K562 (cell line): Measurements from ENCODE around the gene CLCN6. TPM values are rescaled to one million over a fixed set of nuclear protein-coding genes. Genes with fewer than 3 reads are reported as not detected.

ENCODE experiments used
- FOXM1 ChIP-seq, 2 experiments: fragments of 450-650 bp in 1 of 2; sonication (generic) in 1 of 2; formaldehyde crosslinking in 1 of 2; IDR thresholded peaks; 2 replicates each; pipeline versions ENCODE4 v1.6.1 to v1.9.0; 2017 to 2022; ENCODE audit warnings: low read depth in 2 of 2, mild to moderate bottlenecking in 2 of 2, missing genetic modification reagents in 1 of 2, moderate library complexity in 1 of 2
- GATAD2A ChIP-seq: fragments of 450-650 bp; IDR thresholded peaks from 2 replicates; pipeline ENCODE4 v1.6.1; 2017
- MBD2 ChIP-seq: sonication (generic); IDR thresholded peaks from 2 replicates; pipeline ENCODE4 v1.6.1; 2016; ENCODE audit warnings: low read depth, borderline replicate concordance
- MCM2 ChIP-seq: fragments of 450-650 bp; IDR thresholded peaks from 2 replicates; pipeline ENCODE4 v1.6.1; 2017; ENCODE audit warnings: low read depth, mild to moderate bottlenecking
- NR2C1 ChIP-seq, 2 experiments: fragments of 450-650 bp; IDR thresholded peaks; 2 replicates each; pipeline ENCODE4 v1.6.1; 2017; ENCODE audit warnings: mild to moderate bottlenecking in 2 of 2, antibody characterized with exemption in 1 of 2, inconsistent platforms in 1 of 2, missing compliant biosample characterization in 1 of 2, missing genetic modification characterization in 1 of 2
- ZKSCAN1 ChIP-seq: fragments of 150-350 bp; IDR thresholded peaks from 2 replicates; pipeline ENCODE4 v1.6.1; 2016; ENCODE audit warnings: low read depth, low read length
- ZKSCAN3 ChIP-seq: fragments of 250-450 bp; sonication (Bioruptor Pico); IDR thresholded peaks from 2 replicates; pipeline ENCODE4 v1.4.0; 2020
- ZNF124 ChIP-seq: sonication (generic); formaldehyde crosslinking; IDR thresholded peaks from 2 replicates; pipeline ENCODE4 v1.8.1; 2022; ENCODE audit warnings: missing genetic modification reagents
- ZSCAN29 ChIP-seq: fragments of 450-650 bp; IDR thresholded peaks from 2 replicates; pipeline ENCODE4 v1.6.1; 2017
- polyA plus RNA-seq, 8 experiments: library from polyadenylated mRNA; depleted of rRNA in 4 of 8; stranded (reverse) in 5 of 8; unstranded in 3 of 8; fragments of >200 nt; fragmentation: Nextera tagmentation in 2 of 8; fragmentation: Illumina TruSeq in 1 of 8; extraction: Ambion mirVana in 2 of 8; extraction: Trizol in 1 of 8; gene quantifications; 2 replicates each; pipeline versions ENCODE4 v1.2.1 to v1.2.3, GENCODE V29; 2011 to 2014; ENCODE audit warnings: inconsistent platforms in 1 of 8, missing spikeins in 1 of 8
- total RNA-seq, 7 experiments: library from RNA; depleted of rRNA in 6 of 7; stranded (reverse); fragments of >200 nt in 6 of 7; fragmentation: Illumina TruSeq in 2 of 7; extraction: Trizol in 2 of 7; gene quantifications; 2 replicates each; pipeline versions ENCODE4 v1.2.1 to v1.2.3, GENCODE V29; 2011 to 2021; ENCODE audit warnings: low replicate concordance in 1 of 7
- TF ChIP-seq, protein P1 (sequence below), 2 experiments: fragments of 450-650 bp; IDR thresholded peaks; 2 replicates each; pipeline ENCODE4 v1.6.1; 2016
- TF ChIP-seq, protein P2 (sequence below), 3 experiments: IDR thresholded peaks in 2 of 3; conservative IDR thresholded peaks in 1 of 3; 2 replicates each; pipeline ENCODE4 v1.5.1; 2011 to 2012; ENCODE audit warnings: low read length in 3 of 3, mild to moderate bottlenecking in 3 of 3, control low read depth in 2 of 3, improper control_type of control experiment in 1 of 3, inconsistent platforms in 1 of 3, low read depth in 1 of 3, mixed read lengths in 1 of 3, moderate library complexity in 1 of 3; ENCODE audit not compliant: insufficient read depth in 2 of 3
- TF ChIP-seq, protein P3 (sequence below): fragments of 250-450 bp; sonication (Bioruptor Pico); IDR thresholded peaks from 2 replicates; pipeline ENCODE4 v1.6.1; 2021; ENCODE audit warnings: mild to moderate bottlenecking
- TF ChIP-seq, protein P4 (sequence below): sonication (generic); formaldehyde crosslinking; IDR thresholded peaks from 2 replicates; pipeline ENCODE4 v1.8.1; 2023; ENCODE audit warnings: missing genetic modification reagents, mild to moderate bottlenecking, borderline replicate concordance
- TF ChIP-seq, protein P5 (sequence below): sonication (generic); formaldehyde crosslinking; IDR thresholded peaks from 2 replicates; pipeline ENCODE4 v1.8.1; 2023; ENCODE audit warnings: mild to moderate bottlenecking, missing genetic modification reagents, moderate library complexity
- TF ChIP-seq, protein P6 (sequence below): fragments of 450-650 bp; IDR thresholded peaks from 2 replicates; pipeline ENCODE4 v1.6.1; 2016; ENCODE audit warnings: missing biosample characterization, missing genetic modification characterization

CLCN6 gene
- total and polyA plus RNA-seq, 9 of the 15 experiments (the other 6 are each of a cell fraction or from before 2014, with no cell fraction given): 2.0 to 21.8 (median 13.6) TPM

DNA sequence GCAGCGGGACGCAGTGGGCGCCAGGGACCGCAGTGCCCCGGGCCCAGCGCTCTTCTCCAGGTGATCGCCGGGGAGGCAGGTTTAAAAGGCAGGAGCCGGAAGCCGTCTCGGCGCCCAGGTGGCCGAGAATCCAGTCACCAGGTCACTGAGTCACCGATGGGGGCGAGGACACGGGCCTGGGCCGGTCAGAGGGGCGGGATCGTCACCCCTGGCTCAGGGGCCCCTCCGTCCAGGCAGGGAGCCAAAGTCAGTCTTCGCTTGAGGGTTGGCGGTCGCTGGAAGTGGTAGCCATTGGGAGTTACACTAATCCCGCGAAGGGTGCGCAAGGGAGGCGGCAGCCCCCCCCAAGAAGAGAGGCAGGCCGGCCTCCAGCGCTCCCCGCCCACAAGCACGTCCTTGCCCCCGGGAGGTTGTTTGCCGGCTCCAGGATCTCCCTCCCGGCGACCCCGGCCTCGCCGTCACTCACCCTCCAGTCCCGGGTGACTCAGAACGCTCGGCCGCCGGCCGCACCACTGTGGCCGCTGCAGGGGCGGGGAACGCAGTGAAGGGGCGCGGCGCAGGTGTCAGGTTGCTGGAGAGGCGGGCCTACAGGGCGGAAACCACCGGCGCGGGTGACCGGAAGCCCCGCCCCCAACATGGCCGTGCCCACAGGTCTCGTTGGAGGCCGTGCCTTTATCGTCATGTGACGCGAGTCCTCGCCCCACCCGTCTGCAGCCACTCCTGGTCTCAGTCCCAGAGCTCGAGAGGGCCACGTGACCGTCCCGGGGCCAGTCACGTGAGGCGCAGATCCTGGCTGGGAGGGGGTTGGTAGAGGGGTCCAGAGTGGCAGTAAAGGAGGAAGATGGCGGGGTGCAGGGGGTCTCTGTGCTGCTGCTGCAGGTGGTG is at the start of gene CLCN6, which contains the start of gene MTHFR (continued):
- TF ChIP-seq MBD2 (peak; percentile 86; the same call in 1 of the 2 replicates), ZNF124 (no peak), ZSCAN29 (no peak), ZKSCAN3 (no peak), GATAD2A (no peak), MCM2 (no peak), ZKSCAN1 (peak; percentile 58; the same call in 1 of the 2 replicates), NR2C1 (IDR thresholded peaks at IDR 0.05) (no peak), NR2C1 (tag; IDR thresholded peaks at IDR 0.05) (peak; percentile 32; the same call in 1 of the 2 replicates), FOXM1 (IDR thresholded peaks at IDR 0.05; ENCODE audit: low read depth) (no peak), FOXM1 (CRISPR knock-in tag; IDR thresholded peaks at IDR 0.05; ENCODE audit: low read depth) (no peak)
- TF ChIP-seq, protein P1, sequence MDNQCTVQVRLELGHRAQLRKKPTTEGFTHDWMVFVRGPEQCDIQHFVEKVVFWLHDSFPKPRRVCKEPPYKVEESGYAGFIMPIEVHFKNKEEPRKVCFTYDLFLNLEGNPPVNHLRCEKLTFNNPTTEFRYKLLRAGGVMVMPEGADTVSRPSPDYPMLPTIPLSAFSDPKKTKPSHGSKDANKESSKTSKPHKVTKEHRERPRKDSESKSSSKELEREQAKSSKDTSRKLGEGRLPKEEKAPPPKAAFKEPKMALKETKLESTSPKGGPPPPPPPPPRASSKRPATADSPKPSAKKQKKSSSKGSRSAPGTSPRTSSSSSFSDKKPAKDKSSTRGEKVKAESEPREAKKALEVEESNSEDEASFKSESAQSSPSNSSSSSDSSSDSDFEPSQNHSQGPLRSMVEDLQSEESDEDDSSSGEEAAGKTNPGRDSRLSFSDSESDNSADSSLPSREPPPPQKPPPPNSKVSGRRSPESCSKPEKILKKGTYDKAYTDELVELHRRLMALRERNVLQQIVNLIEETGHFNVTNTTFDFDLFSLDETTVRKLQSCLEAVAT (IDR thresholded peaks at IDR 0.05): peak in 1 of 2 experiments; percentile 73; a peak in 3 of 4 replicates
- TF ChIP-seq, protein P2, sequence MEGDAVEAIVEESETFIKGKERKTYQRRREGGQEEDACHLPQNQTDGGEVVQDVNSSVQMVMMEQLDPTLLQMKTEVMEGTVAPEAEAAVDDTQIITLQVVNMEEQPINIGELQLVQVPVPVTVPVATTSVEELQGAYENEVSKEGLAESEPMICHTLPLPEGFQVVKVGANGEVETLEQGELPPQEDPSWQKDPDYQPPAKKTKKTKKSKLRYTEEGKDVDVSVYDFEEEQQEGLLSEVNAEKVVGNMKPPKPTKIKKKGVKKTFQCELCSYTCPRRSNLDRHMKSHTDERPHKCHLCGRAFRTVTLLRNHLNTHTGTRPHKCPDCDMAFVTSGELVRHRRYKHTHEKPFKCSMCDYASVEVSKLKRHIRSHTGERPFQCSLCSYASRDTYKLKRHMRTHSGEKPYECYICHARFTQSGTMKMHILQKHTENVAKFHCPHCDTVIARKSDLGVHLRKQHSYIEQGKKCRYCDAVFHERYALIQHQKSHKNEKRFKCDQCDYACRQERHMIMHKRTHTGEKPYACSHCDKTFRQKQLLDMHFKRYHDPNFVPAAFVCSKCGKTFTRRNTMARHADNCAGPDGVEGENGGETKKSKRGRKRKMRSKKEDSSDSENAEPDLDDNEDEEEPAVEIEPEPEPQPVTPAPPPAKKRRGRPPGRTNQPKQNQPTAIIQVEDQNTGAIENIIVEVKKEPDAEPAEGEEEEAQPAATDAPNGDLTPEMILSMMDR (IDR thresholded peaks at IDR 0.05 in 2 of 3, conservative IDR thresholded peaks at IDR 0.05 in 1 of 3; ENCODE audit: insufficient read depth in 2 of 3, low read depth in 1 of 3, low read length in 3 of 3): peak in 1 of 3 experiments; percentile 5; a peak in 1 of 6 replicates
- TF ChIP-seq, protein P3, sequence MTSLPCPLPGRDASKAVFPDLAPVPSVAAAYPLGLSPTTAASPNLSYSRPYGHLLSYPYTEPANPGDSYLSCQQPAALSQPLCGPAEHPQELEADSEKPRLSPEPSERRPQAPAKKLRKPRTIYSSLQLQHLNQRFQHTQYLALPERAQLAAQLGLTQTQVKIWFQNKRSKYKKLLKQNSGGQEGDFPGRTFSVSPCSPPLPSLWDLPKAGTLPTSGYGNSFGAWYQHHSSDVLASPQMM (CRISPR knock-in tag): no peak
- TF ChIP-seq, protein P4, sequence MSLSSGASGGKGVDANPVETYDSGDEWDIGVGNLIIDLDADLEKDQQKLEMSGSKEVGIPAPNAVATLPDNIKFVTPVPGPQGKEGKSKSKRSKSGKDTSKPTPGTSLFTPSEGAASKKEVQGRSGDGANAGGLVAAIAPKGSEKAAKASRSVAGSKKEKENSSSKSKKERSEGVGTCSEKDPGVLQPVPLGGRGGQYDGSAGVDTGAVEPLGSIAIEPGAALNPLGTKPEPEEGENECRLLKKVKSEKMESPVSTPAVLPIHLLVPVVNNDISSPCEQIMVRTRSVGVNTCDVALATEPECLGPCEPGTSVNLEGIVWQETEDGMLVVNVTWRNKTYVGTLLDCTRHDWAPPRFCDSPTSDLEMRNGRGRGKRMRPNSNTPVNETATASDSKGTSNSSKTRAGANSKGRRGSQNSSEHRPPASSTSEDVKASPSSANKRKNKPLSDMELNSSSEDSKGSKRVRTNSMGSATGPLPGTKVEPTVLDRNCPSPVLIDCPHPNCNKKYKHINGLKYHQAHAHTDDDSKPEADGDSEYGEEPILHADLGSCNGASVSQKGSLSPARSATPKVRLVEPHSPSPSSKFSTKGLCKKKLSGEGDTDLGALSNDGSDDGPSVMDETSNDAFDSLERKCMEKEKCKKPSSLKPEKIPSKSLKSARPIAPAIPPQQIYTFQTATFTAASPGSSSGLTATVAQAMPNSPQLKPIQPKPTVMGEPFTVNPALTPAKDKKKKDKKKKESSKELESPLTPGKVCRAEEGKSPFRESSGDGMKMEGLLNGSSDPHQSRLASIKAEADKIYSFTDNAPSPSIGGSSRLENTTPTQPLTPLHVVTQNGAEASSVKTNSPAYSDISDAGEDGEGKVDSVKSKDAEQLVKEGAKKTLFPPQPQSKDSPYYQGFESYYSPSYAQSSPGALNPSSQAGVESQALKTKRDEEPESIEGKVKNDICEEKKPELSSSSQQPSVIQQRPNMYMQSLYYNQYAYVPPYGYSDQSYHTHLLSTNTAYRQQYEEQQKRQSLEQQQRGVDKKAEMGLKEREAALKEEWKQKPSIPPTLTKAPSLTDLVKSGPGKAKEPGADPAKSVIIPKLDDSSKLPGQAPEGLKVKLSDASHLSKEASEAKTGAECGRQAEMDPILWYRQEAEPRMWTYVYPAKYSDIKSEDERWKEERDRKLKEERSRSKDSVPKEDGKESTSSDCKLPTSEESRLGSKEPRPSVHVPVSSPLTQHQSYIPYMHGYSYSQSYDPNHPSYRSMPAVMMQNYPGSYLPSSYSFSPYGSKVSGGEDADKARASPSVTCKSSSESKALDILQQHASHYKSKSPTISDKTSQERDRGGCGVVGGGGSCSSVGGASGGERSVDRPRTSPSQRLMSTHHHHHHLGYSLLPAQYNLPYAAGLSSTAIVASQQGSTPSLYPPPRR: no peak
- TF ChIP-seq, protein P5, sequence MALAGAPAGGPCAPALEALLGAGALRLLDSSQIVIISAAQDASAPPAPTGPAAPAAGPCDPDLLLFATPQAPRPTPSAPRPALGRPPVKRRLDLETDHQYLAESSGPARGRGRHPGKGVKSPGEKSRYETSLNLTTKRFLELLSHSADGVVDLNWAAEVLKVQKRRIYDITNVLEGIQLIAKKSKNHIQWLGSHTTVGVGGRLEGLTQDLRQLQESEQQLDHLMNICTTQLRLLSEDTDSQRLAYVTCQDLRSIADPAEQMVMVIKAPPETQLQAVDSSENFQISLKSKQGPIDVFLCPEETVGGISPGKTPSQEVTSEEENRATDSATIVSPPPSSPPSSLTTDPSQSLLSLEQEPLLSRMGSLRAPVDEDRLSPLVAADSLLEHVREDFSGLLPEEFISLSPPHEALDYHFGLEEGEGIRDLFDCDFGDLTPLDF (CRISPR knock-in tag): peak; percentile 50; the same call in 1 of the 2 replicates
- TF ChIP-seq, protein P6, sequence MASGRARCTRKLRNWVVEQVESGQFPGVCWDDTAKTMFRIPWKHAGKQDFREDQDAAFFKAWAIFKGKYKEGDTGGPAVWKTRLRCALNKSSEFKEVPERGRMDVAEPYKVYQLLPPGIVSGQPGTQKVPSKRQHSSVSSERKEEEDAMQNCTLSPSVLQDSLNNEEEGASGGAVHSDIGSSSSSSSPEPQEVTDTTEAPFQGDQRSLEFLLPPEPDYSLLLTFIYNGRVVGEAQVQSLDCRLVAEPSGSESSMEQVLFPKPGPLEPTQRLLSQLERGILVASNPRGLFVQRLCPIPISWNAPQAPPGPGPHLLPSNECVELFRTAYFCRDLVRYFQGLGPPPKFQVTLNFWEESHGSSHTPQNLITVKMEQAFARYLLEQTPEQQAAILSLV (tag): no peak
